HG03196 (cell line): ENCODE results near the gene RHPN2.

ENCODE experiments used
- ATAC-seq: cut with Tn5 transposase; IDR thresholded peaks from one replicate; pipeline ENCODE4 v1.9.1; 2021; ENCODE audit not compliant: unreplicated experiment

RHPN2 gene

DNA sequence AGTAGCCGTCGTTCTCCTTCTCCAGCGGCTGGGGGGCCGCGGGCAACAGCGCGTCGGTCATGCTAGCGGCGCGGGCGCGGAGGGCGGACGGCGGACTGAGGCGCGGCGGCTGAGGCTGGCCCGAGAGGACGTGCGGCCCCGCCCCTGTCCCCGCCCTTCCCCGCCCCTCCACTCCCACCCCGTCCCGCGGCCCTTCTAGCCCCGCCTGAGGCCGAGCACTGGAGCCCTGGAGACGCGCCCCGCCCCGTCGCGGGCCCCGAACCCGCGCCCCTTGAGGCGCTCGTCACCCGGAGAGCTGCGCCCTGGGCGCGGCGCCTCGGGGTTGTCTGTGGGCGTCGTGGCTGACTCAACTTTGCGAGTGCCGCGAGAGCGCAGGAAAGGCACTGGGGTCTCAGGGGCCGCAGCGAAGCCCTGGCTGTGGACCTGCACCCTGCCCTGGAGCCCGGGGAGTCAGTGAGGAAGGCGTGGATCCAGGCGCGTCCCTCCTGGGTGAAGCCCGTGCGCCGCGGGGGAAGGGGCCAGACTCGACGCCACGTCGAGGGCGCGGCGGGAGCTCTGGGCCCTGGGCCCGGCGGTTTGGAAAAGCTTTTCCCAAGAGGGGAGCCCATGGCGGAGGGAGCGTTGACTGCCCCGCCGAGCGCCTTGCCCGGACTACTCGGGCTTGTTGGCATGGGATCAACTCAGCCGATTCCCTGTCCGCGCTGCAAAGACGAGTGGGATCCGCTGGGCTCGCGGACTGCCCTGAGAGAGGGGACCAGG is at the start of gene RHPN2:
TSS of gene RHPN2 (minus strand) at position 97 of the 759 bp plus-strand sequence. CDS start at position 61, 36 bp downstream.
- ATAC-seq = peak; percentile 73

- no peak for ATAC-seq
Measured at GRCh38 chr19:33114312-33114711, 49.6 kb upstream of the RHPN2 start.

DNA sequence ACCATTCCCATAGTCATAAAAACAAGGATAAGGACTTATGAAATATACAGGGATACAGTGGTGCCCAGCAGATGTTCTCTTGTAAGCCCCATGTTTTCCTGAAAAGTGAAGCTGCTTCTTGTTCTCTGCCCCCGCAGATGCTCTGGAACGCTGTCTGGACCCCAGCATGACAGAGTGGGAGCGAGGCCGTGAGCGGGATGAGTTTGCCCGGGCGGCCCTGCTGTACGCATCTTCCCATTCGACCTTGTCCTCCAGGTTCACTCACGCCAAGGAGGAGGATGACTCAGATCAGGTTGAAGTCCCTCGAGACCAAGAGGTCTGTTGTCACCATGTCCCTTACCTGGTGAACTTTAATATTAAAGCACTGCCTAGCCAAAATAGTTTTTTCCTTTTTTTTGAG is 46.9 kb upstream of the RHPN2 start:
- ATAC-seq = no peak

- no peak for ATAC-seq
Measured at GRCh38 chr19:33110137-33110910, 45.6 kb upstream of the RHPN2 start.

GRCh38 chr19:33108161-33108560 is 43.5 kb upstream of the RHPN2 start:
- ATAC-seq = no peak

DNA sequence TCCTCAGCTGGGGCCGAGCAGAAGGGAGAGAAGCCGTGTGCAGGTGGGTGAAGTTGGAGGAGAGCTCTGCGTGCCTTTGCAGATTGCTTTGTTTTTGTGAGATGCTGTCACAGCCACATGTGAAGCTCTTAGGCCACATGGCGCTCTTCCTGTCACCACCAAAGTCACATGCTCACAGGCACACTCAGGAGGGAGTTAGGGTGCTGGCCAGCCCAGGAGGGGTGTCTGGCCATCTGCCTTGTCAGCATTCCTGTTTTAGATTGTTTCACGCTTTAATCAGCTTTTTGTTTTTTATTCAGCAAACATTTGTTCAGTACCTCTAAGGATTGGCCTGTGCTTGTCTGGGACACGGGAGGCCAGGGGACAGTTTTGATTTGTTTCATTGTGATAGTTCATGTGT is 38.2 kb upstream of the RHPN2 start:
- ATAC-seq = no peak

- no peak for ATAC-seq
Measured at GRCh38 chr19:33100894-33101644, 36.4 kb upstream of the RHPN2 start.

- no peak for ATAC-seq
Measured at GRCh38 chr19:33098055-33098534, 33.4 kb upstream of the RHPN2 start.

GRCh38 chr19:33096005-33096404 is 31.3 kb upstream of the RHPN2 start:
- ATAC-seq = no peak

GRCh38 chr19:33094436-33095067 is 29.9 kb upstream of the RHPN2 start:
- no peak for ATAC-seq

GRCh38 chr19:33093420-33094210 is 28.9 kb upstream of the RHPN2 start:
- no peak for ATAC-seq

DNA sequence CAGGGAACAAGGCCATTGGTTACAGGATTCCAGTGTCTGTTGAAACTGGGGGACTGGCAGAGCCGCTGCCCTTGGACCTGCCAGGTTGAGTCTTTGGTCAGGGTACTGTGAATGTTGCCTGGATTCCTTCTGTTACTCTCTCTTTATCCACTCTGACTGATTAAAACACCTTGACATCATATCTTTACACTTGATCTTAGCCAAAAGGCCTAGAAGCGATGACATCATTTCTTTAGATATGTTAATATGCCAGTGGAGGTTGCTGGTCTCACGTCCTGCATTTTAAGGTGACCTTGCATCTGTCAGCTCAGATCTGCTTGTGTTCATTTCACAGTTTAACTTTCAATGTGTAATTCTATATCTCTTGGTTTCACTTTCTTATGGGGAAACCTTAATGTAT is 25.5 kb upstream of the RHPN2 start:
- ATAC-seq = no peak

- no peak for ATAC-seq
Measured at GRCh38 chr19:33089010-33089409, 24.3 kb upstream of the RHPN2 start.

- no peak for ATAC-seq
Measured at GRCh38 chr19:33086955-33087354, 22.3 kb upstream of the RHPN2 start.

DNA sequence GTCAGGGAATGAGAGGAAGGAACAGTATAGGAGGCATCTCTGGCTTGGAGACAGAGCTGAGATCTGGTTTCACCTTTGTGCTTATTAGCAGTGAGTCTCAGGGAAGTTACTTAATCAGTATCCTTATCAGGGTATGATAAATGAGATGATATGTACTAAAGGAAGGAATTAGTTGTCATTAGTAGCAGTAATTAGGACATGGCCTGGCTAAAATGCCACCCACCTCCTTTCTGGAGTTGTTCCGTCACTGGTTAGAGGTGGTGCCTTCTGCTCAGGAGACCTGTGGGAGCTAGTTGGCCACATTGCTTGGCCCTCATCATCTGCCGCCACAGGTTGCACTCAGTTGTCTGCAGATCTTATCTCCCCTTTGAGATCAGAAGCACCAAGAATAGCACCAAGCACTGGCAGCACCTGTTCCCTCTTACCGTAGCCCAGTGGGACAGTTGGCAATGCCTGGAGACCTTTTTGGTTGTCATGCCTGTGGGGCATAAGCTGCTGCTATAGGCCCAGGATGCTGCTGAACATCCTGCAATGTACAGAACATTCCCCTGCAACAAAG is 21.0 kb upstream of the RHPN2 start:
- ATAC-seq = no peak

GRCh38 chr19:33080761-33081681 is 16.3 kb upstream of the RHPN2 start, which contains the start of gene GPATCH1:
Gene GPATCH1 (plus strand): TSS chr19:33081181. CDS start chr19:33081194, 13 bp downstream.
- ATAC-seq = peak; percentile 91

DNA sequence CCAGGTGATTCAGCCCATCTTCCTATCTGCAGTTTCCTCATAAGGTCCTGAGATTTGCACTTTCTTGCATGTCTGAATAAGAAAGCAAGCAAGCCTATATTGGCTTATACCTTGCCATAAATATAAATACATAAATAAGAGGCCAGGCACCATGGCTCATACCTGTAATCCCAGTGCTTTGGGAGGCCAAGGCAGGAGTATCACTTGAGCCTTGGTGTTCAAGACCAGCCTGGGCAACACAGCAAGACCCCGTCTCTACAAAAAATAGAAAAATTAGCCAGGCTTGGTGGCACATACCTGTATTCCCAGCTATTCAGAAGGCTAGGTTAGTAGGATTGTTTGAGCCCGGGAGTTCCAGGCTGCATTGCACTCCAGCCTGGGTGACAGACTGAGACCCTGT is 10.8 kb upstream of the RHPN2 start:
- ATAC-seq = no peak

GRCh38 chr19:33071887-33072286 is 7.2 kb upstream of the RHPN2 start:
- no peak for ATAC-seq

DNA sequence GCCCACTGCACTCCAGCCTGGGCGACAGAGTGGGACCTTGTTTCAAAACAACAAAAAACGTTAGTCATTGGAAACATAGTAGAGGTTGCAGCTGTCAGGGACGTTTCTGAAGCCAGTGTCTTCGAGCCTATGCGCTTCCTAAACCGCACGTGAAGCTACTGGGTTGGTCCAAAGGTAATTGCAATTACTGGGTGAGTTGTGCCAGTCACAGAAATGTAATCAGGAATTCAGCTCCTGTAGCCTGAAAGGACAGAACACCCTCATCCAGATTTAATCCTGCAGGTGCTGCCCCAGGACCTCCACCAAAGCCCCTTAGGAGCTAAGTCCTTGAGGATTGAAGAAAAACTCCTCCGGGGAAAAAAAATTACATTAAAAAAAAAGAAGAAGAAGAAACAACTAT is 2.4 kb upstream of the RHPN2 start:
- no peak for ATAC-seq
